NCI-H1930 (cell line): ENCODE measurements around the gene KCP.
"Not testable (repeated sequence)": the region's sequence is repeated elsewhere in the genome, so short reads cannot be mapped to it uniquely, and the experiment has no call there.

ENCODE experiments used
- DNase-seq, 2 experiments: peaks; one replicate each; lab custom pipeline; 2025; lab: John Stamatoyannopoulos, UW

The KCP gene

DNA sequence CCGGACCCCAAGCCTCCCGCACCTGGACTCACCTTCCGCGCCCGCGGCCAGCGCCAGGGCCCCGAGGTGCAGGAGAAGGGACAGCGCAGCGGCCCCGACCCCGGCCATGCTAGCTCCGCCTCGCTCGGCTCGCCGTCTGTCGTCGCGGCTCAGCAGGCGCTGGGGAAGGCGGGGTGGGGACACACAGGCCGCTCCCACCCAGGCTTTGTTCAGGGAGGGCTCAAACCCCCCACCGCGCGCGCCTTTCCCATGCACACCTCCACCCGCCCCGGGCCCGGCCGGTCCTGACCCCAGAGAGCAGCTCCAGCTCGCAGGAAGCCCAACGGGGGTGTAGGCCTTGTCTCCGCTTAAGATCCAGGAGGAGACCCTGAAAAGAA is at the start of gene KCP:
Gene KCP (minus strand): TSS at position 141 of the 377 bp plus-strand sequence. CDS start 33 bp downstream, at position 108.
- DNase-seq: no peak

DNA sequence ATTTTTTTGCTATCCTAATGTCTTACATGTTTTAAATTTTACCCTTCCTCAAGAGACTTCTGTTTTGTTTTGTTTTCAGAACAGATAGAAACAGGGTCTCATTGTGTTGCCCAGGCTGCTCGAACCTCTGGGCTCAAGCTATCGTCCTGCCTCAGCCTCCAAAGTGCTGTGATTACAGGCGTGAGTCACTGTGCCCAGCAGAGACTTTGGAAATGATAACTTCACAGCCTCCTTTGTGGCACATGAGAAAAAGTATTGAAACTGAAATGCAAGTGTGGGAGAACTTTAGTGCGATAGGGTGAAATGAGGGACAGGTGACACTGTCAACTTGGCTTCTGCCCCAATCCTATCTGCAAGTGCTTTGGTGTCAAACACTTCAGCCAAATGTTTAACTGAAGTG is 48.8 kb upstream of the KCP start:
- no peak for DNase-seq

DNA sequence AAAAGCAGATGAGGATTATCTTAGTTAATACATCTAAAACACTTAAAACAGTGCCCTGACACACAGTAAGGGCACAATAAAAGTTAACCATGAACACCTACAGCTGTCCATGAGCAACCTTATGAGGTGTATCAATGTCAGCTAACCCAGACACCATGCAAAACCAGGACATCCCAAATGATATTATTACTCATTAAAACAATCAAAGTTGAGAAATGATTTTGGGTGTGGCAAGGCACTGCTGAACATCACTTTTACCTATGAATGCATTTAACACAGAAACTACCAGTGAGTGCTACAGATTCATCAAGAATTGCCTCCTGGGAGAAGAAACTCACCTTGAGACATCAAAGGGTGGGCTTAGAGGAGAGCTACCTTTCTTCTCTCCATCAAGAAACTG is 45.5 kb upstream of the KCP start:
- no peak for DNase-seq

DNA sequence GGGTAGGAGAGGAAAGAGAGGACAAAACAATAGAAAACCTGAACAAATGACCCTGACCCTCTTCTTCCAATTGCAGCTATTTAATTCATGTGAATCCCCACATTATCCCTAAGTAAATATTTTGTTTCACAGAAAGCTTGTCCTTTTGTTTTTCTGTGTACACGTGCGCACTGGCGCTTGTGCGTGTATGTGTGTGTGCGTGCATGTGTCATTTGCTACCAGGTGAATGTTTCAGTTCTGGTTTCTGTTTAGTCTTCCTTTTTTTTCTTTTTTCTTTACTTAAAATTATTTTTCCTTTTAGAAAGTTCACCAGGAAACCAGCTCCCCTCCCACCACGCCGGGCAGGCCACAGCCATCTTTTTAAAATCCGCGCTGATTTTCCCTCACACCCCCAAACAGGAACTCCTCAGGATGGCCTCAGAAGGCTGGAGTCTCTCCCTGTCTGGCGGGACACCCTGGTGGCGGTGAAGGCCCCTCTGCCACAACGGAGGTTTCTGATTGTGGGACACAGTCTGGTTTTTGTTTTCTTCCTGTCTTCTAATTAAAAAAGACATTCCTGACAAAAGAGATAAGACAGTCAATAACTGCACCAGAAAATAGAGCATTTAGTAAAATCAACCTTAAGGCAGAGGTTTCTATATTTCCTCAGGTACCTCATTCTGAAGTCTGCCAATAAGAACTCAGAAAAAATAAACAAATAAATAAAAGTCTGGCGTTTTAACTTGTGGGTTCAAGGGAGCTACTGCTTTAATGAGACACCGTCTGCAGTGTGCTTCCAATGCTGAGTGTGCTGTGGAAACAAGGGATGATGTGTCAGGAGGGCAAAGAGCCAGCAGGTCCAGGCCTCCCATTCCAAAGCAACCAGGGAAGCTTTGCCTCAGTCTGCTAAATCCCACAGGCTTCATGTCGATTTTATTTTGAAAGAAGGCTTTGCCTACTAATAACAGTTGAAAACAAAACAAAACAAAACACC is 44.6 kb upstream of the KCP start:
- peak in 1 of 2 experiments; percentile 30 for DNase-seq

- DNase-seq: no peak
These were observed 43.6 kb upstream of the KCP start for GRCh38 chr7:128954150-128954549.

GRCh38 chr7:128951296-128951695 is 40.8 kb upstream of the KCP start:
- DNase-seq: no peak

GRCh38 chr7:128948976-128949760 is 38.7 kb upstream of the KCP start:
- no peak for DNase-seq

DNA sequence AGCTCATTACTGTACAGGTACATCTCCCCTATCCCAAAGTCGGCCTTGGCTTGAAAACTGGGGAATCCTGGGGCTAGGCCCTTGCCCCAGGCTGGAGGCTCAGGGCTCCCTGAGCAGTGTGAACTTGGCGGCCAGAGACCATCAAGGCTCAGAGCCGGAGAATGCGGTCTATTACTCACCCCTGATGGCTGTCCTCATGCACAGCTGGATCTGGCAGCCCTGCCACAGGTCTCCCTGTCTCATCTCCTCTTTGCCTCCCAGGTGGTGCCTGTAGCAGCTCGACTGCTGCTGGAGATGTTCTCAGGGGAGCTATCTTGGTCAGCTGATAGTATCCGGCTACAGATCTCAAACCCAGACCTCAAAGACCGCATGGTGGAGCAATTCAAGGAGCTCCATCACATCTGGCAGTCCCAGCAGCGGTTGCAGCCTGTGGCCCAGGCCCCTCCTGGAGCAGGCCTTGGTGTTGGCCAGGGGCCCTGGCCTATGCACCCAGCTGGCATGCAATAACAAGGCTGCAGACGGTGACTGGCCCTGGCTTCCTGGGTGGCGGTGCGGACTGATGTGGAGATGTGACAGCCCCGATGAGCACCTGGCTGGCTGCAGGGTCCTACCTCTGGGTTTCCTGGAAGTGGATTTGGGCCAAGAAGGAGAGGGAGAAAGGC is 37.9 kb upstream of the KCP start:
- DNase-seq: no peak

GRCh38 chr7:128947854-128948253 is 37.3 kb upstream of the KCP start:
- no peak for DNase-seq

GRCh38 chr7:128946936-128947830 is 36.7 kb upstream of the KCP start:
- no peak for DNase-seq

DNA sequence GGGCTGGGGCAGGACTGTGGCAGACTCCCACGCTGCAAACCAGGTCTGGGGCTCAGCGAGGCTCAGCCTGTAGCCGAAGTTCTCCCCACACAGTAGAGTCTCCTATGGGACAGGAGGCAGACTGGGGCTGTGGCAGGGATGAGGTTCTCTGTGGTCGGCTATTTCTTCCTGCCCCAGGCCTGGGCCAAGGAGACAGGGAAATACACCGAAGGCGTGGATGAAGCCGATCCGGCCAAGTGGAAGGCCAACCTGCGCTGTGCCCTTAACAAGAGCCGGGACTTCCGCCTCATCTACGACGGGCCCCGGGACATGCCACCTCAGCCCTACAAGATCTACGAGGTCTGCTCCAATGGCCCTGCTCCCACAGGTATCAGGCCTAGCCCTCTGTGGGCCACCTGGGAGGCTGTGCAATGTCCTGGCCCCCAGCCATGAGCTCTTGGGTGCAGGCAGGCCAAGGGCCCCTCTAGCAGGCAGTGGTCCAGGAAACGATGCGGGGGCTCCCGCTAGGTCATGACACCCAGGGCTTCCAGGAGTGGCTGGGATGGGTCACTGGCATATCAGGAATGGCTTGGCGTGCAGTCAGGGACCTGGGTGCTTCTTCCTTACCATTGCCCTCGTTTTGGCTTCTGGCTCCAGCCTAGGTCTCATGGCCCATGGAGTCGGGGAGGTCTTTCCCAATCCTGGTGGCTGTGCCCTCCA is 35.3 kb upstream of the KCP start:
- DNase-seq: no peak

- no peak for DNase-seq
These were observed 34.2 kb upstream of the KCP start for GRCh38 chr7:128944487-128945236.

- DNase-seq: not testable (repeated sequence)
These were observed 32.7 kb upstream of the KCP start for GRCh38 chr7:128943251-128943650.

- no peak for DNase-seq
These were observed 31.5 kb upstream of the KCP start for GRCh38 chr7:128941946-128942526.

DNA sequence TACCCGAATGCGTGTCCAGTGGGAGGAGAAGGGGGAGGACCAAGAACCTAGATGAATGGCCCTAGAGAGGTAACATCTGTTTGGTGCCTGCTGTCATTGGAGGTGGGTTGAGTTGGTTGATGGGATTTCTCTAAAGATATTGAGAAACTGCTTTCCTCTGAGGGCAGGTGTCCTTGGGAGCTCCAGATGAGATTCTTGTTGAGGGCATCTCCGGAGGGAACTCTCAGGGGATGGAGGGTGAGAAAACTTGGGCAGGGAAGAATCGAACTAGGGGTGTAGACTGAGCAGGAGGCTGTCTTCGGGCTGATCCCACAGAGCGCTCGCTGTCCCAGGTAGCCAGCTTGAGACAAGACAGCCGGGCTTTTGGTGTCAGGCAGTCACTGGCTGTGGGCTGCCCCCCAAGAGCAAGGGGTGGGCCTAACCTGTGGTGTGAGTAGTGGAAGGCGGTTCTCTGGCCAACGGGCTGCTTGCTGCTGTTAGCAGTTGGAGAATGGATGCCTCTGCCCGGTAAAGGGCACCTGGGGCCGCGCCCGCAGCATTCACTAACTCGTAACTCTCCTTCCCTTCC is 30.9 kb upstream of the KCP start:
- no peak for DNase-seq

GRCh38 chr7:128940494-128941322 is 30.2 kb upstream of the KCP start:
- DNase-seq: no peak

DNA sequence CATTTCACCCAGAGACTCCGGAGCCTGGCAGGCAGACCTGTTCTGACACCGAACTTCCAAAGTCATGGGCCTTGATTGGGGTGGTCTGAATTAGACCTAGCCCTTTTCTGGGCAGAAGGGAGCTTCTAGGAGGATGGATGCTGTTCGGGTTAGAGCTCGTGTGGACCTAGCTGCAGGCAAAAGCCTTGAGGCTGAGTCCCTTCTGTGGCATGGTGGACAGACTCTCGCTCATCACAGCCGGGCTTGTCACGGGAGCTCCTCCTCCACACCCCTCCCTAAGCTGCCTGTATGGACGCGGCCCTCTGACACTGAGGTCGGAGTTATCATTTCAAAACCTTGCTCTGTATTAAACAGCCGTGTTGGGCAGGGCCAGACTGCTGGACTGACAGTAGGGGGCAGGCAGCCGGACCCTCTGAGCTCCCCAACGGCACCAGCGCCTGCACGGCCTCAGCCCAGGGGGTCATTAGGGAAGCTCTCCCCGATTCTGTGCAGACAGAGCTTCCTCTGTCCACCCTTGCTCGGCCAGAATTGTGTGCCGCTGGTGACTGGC is 29.4 kb upstream of the KCP start:
- no peak for DNase-seq
